ENCODE data around the gene HS3ST6. TPM values are rescaled to one million over a fixed set of nuclear protein-coding genes. Genes with fewer than 3 reads are reported as not detected.

Gene HS3ST6
- total and polyA plus RNA-seq, 9 of the 15 experiments (the other 6 are each of a cell fraction or from before 2014, with no cell fraction given), result not detected

DNA sequence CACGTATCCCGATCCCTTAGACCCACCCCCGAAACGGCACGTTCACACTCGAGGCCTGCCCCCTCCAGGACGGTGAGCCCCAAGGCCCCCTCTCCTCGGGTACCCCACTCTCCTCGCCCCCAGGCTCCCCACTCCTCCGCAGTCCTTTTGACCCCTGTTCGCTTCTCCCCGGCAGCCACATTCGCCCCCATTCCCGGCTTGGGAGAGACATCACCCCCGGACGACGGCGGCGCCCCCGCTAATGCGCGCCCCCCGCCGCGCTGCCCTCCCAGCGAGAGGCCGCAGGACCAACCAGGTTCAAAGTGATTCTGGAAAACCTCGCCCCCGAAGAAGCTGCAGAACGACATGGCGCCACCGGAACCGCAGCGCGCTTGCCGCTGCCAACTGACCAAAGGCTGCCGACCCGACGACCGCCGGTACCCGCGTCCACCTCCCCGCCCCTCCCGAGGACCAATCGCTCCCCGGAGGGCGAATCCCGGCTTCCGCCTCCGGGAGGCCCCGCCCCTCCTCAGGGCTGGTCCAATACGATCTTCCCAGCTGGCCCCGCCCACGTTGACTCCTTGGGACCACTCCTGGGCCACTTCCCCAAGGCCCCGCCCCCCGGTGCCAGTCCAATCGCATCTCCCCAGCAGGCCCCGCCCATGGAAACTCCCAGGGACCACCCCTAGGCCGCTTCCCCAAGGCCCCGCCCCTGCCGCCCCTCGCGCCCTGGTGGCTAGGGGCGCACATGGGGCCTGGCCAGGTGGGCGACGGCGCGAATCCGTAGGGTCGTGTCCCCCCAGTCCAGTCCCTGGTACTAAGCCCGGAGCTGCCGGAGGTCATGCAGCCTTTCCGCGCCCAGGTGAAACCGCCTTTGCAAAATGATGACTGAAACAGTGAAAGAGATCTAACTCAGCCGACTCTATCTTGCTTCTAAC, 24.9 kb upstream of the HS3ST6 start, which contains the start of gene MSRB1 (continued):
- TF ChIP-seq MNT (conservative IDR thresholded peaks at IDR 0.05) (peak; percentile 24 to 43; a peak in 3 of 4 replicates), ZNF165 (CRISPR knock-in tag; IDR thresholded peaks at IDR 0.05; ENCODE audit: borderline replicate concordance) (no peak), ZC3H4 (CRISPR knock-in tag; IDR thresholded peaks at IDR 0.05; ENCODE audit: borderline replicate concordance) (no peak), SMAD4 (CRISPR knock-in tag; conservative IDR thresholded peaks at IDR 0.05) (peak; percentile 17; the same call in 1 of the 2 replicates), NFIX (CRISPR knock-in tag; IDR thresholded peaks at IDR 0.05; ENCODE audit: low read depth) (no peak), CCNT2 (IDR thresholded peaks at IDR 0.05; ENCODE audit: borderline replicate concordance, extremely low read depth, insufficient read length, low read depth, low read length) (peak; percentile 70), U2AF2 (optimal IDR thresholded peaks at IDR 0.05; ENCODE audit: low read depth, low read length) (no peak), ZNF134 (CRISPR knock-in tag; conservative IDR thresholded peaks at IDR 0.05) (no peak), ETV5 (CRISPR knock-in tag; IDR thresholded peaks at IDR 0.05; ENCODE audit: low read depth) (no peak), GATAD2A (IDR thresholded peaks at IDR 0.05) (0 out of 2 replicates have a peak, but pooled peaks have one; percentile 37), NKRF (IDR thresholded peaks at IDR 0.05; ENCODE audit: borderline replicate concordance) (peak; percentile 23; the same call in 1 of the 2 replicates), RB1 (IDR thresholded peaks at IDR 0.05; ENCODE audit: low read depth) (peak; percentile 26), ZNF224 (CRISPR knock-in tag; IDR thresholded peaks at IDR 0.05) (no peak), NFYB (IDR thresholded peaks at IDR 0.05; ENCODE audit: extremely low read depth, insufficient read length) (peak; percentile 38), SP1 (CRISPR knock-in tag; IDR thresholded peaks at IDR 0.05) (peak; percentile 88), BCL6 (CRISPR knock-in tag; IDR thresholded peaks at IDR 0.05) (no peak), E2F6 (IDR thresholded peaks at IDR 0.05; ENCODE audit: borderline replicate concordance in 1 of 2, extremely low read depth in 1 of 2, insufficient read depth in 1 of 2, insufficient read length in 1 of 2, low read depth in 1 of 2, low read length in 1 of 2, poor library complexity in 1 of 2, severe bottlenecking in 1 of 2) (peak in 1 of 2 experiments; percentile 43), PRPF4 (IDR thresholded peaks at IDR 0.05; ENCODE audit: insufficient read depth, low read depth, low read length, poor library complexity, severe bottlenecking) (no peak), NCOA6 (IDR thresholded peaks at IDR 0.05) (peak; percentile 54; the same call in 1 of the 2 replicates), ZBED1 (IDR thresholded peaks at IDR 0.05) (0 out of 2 replicates have a peak, but pooled peaks have one; percentile 47)
- TF ChIP-seq, protein P1, sequence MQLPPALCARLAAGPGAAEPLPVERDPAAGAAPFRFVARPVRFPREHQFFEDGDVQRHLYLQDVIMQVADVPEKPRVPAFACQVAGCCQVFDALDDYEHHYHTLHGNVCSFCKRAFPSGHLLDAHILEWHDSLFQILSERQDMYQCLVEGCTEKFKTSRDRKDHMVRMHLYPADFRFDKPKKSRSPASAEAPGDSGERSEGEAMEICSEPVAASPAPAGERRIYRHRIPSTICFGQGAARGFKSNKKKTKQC (CRISPR knock-in tag; IDR thresholded peaks at IDR 0.05), result peak; percentile 69; the same call in 1 of the 2 replicates
